GM23338 (cell line): ENCODE measurements around the gene IQSEC2.

Source experiments
- CREB1 ChIP-seq: fragments of 250-450 bp; sonication (Bioruptor Pico); IDR thresholded peaks from 2 replicates; pipeline ENCODE4 v1.5.0; 2020; ENCODE audit warnings: low read depth, mild to moderate bottlenecking, moderate library complexity
- EZH2 ChIP-seq: fragments of 200-600 bp; sonication (generic); IDR thresholded peaks from one replicate; pipeline ENCODE4 v1.8.0; 2017; ENCODE audit warnings: antibody characterized with exemption, mild to moderate bottlenecking, low read depth; ENCODE audit not compliant: unreplicated experiment
- NANOG ChIP-seq: IDR thresholded peaks from 2 replicates; pipeline ENCODE4 v1.6.1; 2016; ENCODE audit warnings: antibody characterized with exemption, borderline replicate concordance
- POLR2AphosphoS5 ChIP-seq: IDR thresholded peaks from 2 replicates; pipeline ENCODE4 v1.6.1; 2016; ENCODE audit warnings: antibody characterized with exemption, low read depth
- ZNF114 ChIP-seq: fragments of 250-450 bp; sonication (Bioruptor Pico); IDR thresholded peaks from 2 replicates; pipeline ENCODE4 v1.5.0; 2020; ENCODE audit warnings: mild to moderate bottlenecking, moderate library complexity
- ZNF331 ChIP-seq: fragments of 250-450 bp; sonication (Bioruptor Pico); IDR thresholded peaks from 2 replicates; pipeline ENCODE4 v1.5.0; 2020; ENCODE audit warnings: low read depth, mild to moderate bottlenecking, moderate library complexity
- TF ChIP-seq, protein P1 (sequence below), 2 experiments: fragments of 200-600 bp in 1 of 2; sonication (generic) in 1 of 2; conservative IDR thresholded peaks; 2 replicates each; pipeline versions ENCODE4 v1.5.1 to v1.6.1; 2016 to 2017; ENCODE audit warnings: antibody characterized with exemption in 2 of 2, low read depth in 2 of 2, mild to moderate bottlenecking in 2 of 2, moderate library complexity in 1 of 2
- TF ChIP-seq, protein P2 (sequence below): IDR thresholded peaks from 2 replicates; pipeline ENCODE4 v1.6.1; 2016; ENCODE audit warnings: antibody characterized with exemption
- TF ChIP-seq, protein P3 (sequence below): IDR thresholded peaks from one replicate; pipeline ENCODE4 v1.6.1; 2018; ENCODE audit warnings: antibody characterized with exemption; ENCODE audit not compliant: unreplicated experiment

DNA sequence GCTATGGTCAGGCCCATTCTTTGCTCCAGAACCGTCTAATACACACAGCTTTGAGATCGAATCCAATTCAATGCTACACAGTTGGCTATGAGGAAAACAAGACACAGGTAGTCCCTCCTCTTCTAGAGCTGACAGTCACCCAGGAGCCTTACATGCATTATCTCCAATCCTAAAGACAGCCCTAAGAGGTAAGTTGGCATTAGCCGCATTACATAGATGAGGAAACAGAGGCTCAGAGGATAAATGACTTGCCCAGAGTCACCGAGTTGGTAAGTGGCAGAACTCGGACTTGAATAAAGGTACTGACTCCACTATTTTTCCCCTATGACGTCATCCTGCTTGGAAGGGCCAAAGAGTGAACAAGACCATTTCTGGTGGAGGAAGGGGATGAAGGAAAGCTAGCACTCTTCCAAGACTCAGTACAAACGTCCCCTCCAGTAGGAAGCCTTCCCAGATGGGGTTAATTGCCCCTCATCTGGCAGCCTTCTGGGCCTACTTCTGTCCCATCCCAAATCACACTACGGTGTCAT lies 8.5 kb downstream of the IQSEC2 start:
- TF ChIP-seq EZH2, result no peak
- TF ChIP-seq, protein P1, sequence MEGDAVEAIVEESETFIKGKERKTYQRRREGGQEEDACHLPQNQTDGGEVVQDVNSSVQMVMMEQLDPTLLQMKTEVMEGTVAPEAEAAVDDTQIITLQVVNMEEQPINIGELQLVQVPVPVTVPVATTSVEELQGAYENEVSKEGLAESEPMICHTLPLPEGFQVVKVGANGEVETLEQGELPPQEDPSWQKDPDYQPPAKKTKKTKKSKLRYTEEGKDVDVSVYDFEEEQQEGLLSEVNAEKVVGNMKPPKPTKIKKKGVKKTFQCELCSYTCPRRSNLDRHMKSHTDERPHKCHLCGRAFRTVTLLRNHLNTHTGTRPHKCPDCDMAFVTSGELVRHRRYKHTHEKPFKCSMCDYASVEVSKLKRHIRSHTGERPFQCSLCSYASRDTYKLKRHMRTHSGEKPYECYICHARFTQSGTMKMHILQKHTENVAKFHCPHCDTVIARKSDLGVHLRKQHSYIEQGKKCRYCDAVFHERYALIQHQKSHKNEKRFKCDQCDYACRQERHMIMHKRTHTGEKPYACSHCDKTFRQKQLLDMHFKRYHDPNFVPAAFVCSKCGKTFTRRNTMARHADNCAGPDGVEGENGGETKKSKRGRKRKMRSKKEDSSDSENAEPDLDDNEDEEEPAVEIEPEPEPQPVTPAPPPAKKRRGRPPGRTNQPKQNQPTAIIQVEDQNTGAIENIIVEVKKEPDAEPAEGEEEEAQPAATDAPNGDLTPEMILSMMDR (conservative IDR thresholded peaks at IDR 0.05; ENCODE audit: low read depth in 2 of 2), result no peak
- no peak for TF ChIP-seq POLR2AphosphoS5
- no peak for TF ChIP-seq ZNF114
- TF ChIP-seq ZNF331 (CRISPR knock-in tag), result no peak
- TF ChIP-seq CREB1, result no peak
- TF ChIP-seq, protein P2, sequence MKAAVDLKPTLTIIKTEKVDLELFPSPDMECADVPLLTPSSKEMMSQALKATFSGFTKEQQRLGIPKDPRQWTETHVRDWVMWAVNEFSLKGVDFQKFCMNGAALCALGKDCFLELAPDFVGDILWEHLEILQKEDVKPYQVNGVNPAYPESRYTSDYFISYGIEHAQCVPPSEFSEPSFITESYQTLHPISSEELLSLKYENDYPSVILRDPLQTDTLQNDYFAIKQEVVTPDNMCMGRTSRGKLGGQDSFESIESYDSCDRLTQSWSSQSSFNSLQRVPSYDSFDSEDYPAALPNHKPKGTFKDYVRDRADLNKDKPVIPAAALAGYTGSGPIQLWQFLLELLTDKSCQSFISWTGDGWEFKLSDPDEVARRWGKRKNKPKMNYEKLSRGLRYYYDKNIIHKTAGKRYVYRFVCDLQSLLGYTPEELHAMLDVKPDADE, result no peak
- TF ChIP-seq, protein P3, sequence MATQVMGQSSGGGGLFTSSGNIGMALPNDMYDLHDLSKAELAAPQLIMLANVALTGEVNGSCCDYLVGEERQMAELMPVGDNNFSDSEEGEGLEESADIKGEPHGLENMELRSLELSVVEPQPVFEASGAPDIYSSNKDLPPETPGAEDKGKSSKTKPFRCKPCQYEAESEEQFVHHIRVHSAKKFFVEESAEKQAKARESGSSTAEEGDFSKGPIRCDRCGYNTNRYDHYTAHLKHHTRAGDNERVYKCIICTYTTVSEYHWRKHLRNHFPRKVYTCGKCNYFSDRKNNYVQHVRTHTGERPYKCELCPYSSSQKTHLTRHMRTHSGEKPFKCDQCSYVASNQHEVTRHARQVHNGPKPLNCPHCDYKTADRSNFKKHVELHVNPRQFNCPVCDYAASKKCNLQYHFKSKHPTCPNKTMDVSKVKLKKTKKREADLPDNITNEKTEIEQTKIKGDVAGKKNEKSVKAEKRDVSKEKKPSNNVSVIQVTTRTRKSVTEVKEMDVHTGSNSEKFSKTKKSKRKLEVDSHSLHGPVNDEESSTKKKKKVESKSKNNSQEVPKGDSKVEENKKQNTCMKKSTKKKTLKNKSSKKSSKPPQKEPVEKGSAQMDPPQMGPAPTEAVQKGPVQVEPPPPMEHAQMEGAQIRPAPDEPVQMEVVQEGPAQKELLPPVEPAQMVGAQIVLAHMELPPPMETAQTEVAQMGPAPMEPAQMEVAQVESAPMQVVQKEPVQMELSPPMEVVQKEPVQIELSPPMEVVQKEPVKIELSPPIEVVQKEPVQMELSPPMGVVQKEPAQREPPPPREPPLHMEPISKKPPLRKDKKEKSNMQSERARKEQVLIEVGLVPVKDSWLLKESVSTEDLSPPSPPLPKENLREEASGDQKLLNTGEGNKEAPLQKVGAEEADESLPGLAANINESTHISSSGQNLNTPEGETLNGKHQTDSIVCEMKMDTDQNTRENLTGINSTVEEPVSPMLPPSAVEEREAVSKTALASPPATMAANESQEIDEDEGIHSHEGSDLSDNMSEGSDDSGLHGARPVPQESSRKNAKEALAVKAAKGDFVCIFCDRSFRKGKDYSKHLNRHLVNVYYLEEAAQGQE, result no peak
- TF ChIP-seq NANOG, result no peak
